Activated T-cell treated with anti-CD3 and anti-CD28 coated beads, Interleukin-2, amount 50 U/mL, for 4 hours (primary cell): ENCODE data around the gene GNB1. TPM values are rescaled to one million over a fixed set of nuclear protein-coding genes. Genes with fewer than 3 reads are reported as not detected.

Source experiments
- ATAC-seq, 2 donors: fragments of 200-7000 bp; cut with Tn5 transposase; one replicate each; pipeline ENCODE4 v1.10.0; 2021
- DNase-seq: peaks from one replicate; pipeline ENCODE4 v3.0.0-alpha.2; 2020
- H3K27me3 Mint-ChIP-seq: one replicate; pipeline ENCODE4 v1.8.0; 2021; ENCODE audit warnings: low read depth, mixed read lengths
- H3K36me3 Mint-ChIP-seq: one replicate; pipeline ENCODE4 v1.8.0; 2022; ENCODE audit warnings: mixed read lengths; ENCODE audit not compliant: insufficient read depth
- H3K4me1 Mint-ChIP-seq: one replicate; pipeline ENCODE4 v1.8.0; 2021; ENCODE audit warnings: low read depth, mixed read lengths
- H3K4me3 Mint-ChIP-seq: one replicate; pipeline ENCODE4 v1.8.0; 2021; ENCODE audit warnings: mild to moderate bottlenecking, moderate library complexity, mixed read lengths
- H3K9me3 Mint-ChIP-seq: one replicate; pipeline ENCODE4 v1.8.0; 2021; ENCODE audit warnings: mixed read lengths
- total RNA-seq, 3 donors: library from RNA; stranded (reverse); gene quantifications; one replicate each; pipeline ENCODE4 v1.2.1, GENCODE V29; 2021

Gene GNB1
- total RNA-seq, 3 donors from 2014 or later: 354 to 395 (median 387) TPM

- Mint-ChIP-seq H3K36me3 (peaks cover 19% of the 10 kb centered on the region), H3K9me3 (no peaks in the 10 kb centered on the region), H3K4me1 (no peaks in the 10 kb centered on the region), H3K4me3 (no peak overlapping the region), H3K27me3 (no peaks in the 10 kb centered on the region)
- ATAC-seq: no peak
- no peak for DNase-seq
Measured at GRCh38 chr1:1761504-1762376, 129.1 kb downstream of the GNB1 start.

- H3K9me3 Mint-ChIP-seq: no peaks in the 10 kb centered on the region
- ATAC-seq (no peak), DNase-seq (no peak)
- no peak overlapping the region for H3K4me3 Mint-ChIP-seq
- H3K27me3 Mint-ChIP-seq: no peaks in the 10 kb centered on the region
- H3K36me3 Mint-ChIP-seq: peaks cover 21% of the 10 kb centered on the region
- no peaks in the 10 kb centered on the region for H3K4me1 Mint-ChIP-seq
Measured at GRCh38 chr1:1760715-1761114, 130.2 kb downstream of the GNB1 start.

- ATAC-seq: no peak
Measured at GRCh38 chr1:1760345-1760650, 130.6 kb downstream of the GNB1 start.

GRCh38 chr1:1759456-1760344, 131.2 kb downstream of the GNB1 start:
- H3K27me3 Mint-ChIP-seq: no peaks in the 10 kb centered on the region
- H3K36me3 Mint-ChIP-seq: peaks cover 17% of the 10 kb centered on the region
- no peak for ATAC-seq
- no peak for DNase-seq
- H3K4me1 Mint-ChIP-seq: no peaks in the 10 kb centered on the region
- no peaks in the 10 kb centered on the region for H3K9me3 Mint-ChIP-seq
- no peak overlapping the region for H3K4me3 Mint-ChIP-seq

More at GRCh38 chr1:1760345-1760650, 130.6 kb downstream of the GNB1 start:
- no peak for DNase-seq
- no peaks in the 10 kb centered on the region for H3K9me3 Mint-ChIP-seq
- peaks cover 21% of the 10 kb centered on the region for H3K36me3 Mint-ChIP-seq
- H3K27me3 Mint-ChIP-seq: no peaks in the 10 kb centered on the region
- no peaks in the 10 kb centered on the region for H3K4me1 Mint-ChIP-seq
- H3K4me3 Mint-ChIP-seq: no peak overlapping the region

- H3K27me3 Mint-ChIP-seq: no peaks in the 10 kb centered on the region
- DNase-seq (no peak), ATAC-seq (no peak)
- H3K4me1 Mint-ChIP-seq: no peaks in the 10 kb centered on the region
- no peak overlapping the region for H3K4me3 Mint-ChIP-seq
- peaks cover 15% of the 10 kb centered on the region for H3K36me3 Mint-ChIP-seq
- H3K9me3 Mint-ChIP-seq: no peaks in the 10 kb centered on the region
Measured at GRCh38 chr1:1758692-1759455, 132.0 kb downstream of the GNB1 start.

GRCh38 chr1:1758059-1758621, 132.7 kb downstream of the GNB1 start:
- no peak for DNase-seq
- no peak overlapping the region for H3K4me3 Mint-ChIP-seq

GRCh38 chr1:1757422-1758058, 133.3 kb downstream of the GNB1 start:
- no peak for DNase-seq
- no peak overlapping the region for H3K4me3 Mint-ChIP-seq
- no peaks in the 10 kb centered on the region for H3K27me3 Mint-ChIP-seq
- no peak for ATAC-seq
- H3K4me1 Mint-ChIP-seq: no peaks in the 10 kb centered on the region
- peaks cover 18% of the 10 kb centered on the region for H3K36me3 Mint-ChIP-seq
- no peaks in the 10 kb centered on the region for H3K9me3 Mint-ChIP-seq

More at GRCh38 chr1:1758059-1758621, 132.7 kb downstream of the GNB1 start:
- Mint-ChIP-seq H3K4me1 (no peaks in the 10 kb centered on the region), H3K9me3 (no peaks in the 10 kb centered on the region), H3K36me3 (peaks cover 17% of the 10 kb centered on the region), H3K27me3 (no peaks in the 10 kb centered on the region)
- no peak for ATAC-seq

- peaks cover 22% of the 10 kb centered on the region for H3K36me3 Mint-ChIP-seq
- no peaks in the 10 kb centered on the region for H3K4me1 Mint-ChIP-seq
- H3K27me3 Mint-ChIP-seq: no peaks in the 10 kb centered on the region
- DNase-seq (no peak), ATAC-seq (no peak)
- no peaks in the 10 kb centered on the region for H3K9me3 Mint-ChIP-seq
- H3K4me3 Mint-ChIP-seq: no peak overlapping the region
Measured at GRCh38 chr1:1756661-1757421, 134.0 kb downstream of the GNB1 start.

- ATAC-seq (no peak), DNase-seq (no peak)
- no peaks in the 10 kb centered on the region for H3K9me3 Mint-ChIP-seq
- H3K4me3 Mint-ChIP-seq: no peak overlapping the region
- no peaks in the 10 kb centered on the region for H3K4me1 Mint-ChIP-seq
- no peaks in the 10 kb centered on the region for H3K27me3 Mint-ChIP-seq
- peaks cover 19% of the 10 kb centered on the region for H3K36me3 Mint-ChIP-seq
Measured at GRCh38 chr1:1755852-1756251, 135.0 kb downstream of the GNB1 start.

GRCh38 chr1:1755426-1755825, 135.5 kb downstream of the GNB1 start:
- DNase-seq (no peak), ATAC-seq (no peak)
- Mint-ChIP-seq H3K36me3 (peaks cover 19% of the 10 kb centered on the region), H3K4me1 (no peaks in the 10 kb centered on the region), H3K27me3 (no peaks in the 10 kb centered on the region), H3K4me3 (no peak overlapping the region), H3K9me3 (no peaks in the 10 kb centered on the region)

- ATAC-seq: no peak
- H3K27me3 Mint-ChIP-seq: no peaks in the 10 kb centered on the region
- H3K4me1 Mint-ChIP-seq: no peaks in the 10 kb centered on the region
- peaks cover 17% of the 10 kb centered on the region for H3K36me3 Mint-ChIP-seq
- no peak overlapping the region for H3K4me3 Mint-ChIP-seq
- no peak for DNase-seq
- H3K9me3 Mint-ChIP-seq: no peaks in the 10 kb centered on the region
Measured at GRCh38 chr1:1754051-1754815, 136.7 kb downstream of the GNB1 start.

GRCh38 chr1:1753607-1754005, 137.3 kb downstream of the GNB1 start:
- Mint-ChIP-seq H3K4me3 (no peak overlapping the region), H3K9me3 (no peaks in the 10 kb centered on the region), H3K36me3 (peaks cover 16% of the 10 kb centered on the region), H3K27me3 (no peaks in the 10 kb centered on the region), H3K4me1 (peaks cover under 1% of the 10 kb centered on the region)
- no peak for ATAC-seq
- no peak for DNase-seq
